ENCODE results near the gene ST3GAL2. TPM values are rescaled to one million over a fixed set of nuclear protein-coding genes. Genes with fewer than 3 reads are reported as not detected.

ST3GAL2 gene
- total and polyA plus RNA-seq, 9 of the 15 experiments (the other 6 are each of a cell fraction or from before 2014, with no cell fraction given), result 1.5 to 108 (median 34.3) TPM

DNA sequence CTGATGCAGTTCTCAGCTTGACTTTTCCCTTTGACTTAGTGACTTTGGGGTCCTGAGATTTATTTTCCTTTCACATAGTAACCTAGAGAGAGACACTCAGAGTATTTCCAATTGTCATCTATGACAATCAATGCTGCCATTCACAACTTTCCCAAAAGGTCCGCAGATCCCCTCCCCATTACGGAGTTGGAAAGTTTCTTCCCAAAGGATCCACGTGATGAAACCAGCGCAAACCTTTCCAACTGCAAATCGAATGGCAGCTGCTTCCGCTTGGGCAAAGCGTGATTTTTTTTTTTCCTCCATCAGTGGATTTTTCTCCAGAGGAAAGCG lies 15.0 kb upstream of the ST3GAL2 start (continued):
- TF ChIP-seq, protein P1, sequence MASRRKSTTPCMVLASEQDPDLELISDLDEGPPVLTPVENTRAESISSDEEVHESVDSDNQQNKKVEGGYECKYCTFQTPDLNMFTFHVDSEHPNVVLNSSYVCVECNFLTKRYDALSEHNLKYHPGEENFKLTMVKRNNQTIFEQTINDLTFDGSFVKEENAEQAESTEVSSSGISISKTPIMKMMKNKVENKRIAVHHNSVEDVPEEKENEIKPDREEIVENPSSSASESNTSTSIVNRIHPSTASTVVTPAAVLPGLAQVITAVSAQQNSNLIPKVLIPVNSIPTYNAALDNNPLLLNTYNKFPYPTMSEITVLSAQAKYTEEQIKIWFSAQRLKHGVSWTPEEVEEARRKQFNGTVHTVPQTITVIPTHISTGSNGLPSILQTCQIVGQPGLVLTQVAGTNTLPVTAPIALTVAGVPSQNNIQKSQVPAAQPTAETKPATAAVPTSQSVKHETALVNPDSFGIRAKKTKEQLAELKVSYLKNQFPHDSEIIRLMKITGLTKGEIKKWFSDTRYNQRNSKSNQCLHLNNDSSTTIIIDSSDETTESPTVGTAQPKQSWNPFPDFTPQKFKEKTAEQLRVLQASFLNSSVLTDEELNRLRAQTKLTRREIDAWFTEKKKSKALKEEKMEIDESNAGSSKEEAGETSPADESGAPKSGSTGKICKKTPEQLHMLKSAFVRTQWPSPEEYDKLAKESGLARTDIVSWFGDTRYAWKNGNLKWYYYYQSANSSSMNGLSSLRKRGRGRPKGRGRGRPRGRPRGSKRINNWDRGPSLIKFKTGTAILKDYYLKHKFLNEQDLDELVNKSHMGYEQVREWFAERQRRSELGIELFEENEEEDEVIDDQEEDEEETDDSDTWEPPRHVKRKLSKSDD (conservative IDR thresholded peaks at IDR 0.05; ENCODE audit: low read length), result no peak
- no peak for TF ChIP-seq STAG1 (CRISPR knock-in tag; IDR thresholded peaks at IDR 0.05; ENCODE audit: borderline replicate concordance)
- no peak for TF ChIP-seq ZNF354B (CRISPR knock-in tag; IDR thresholded peaks at IDR 0.05)
- TF ChIP-seq MCM5 (IDR thresholded peaks at IDR 0.05; ENCODE audit: low read depth), result no peak
- TF ChIP-seq POLR2AphosphoS5 (IDR thresholded peaks at IDR 0.05; ENCODE audit: control insufficient read depth, insufficient read depth, low read depth, low read length), result 0 out of 2 replicates have a peak, but pooled peaks have one; percentile 16
- TF ChIP-seq, protein P2, sequence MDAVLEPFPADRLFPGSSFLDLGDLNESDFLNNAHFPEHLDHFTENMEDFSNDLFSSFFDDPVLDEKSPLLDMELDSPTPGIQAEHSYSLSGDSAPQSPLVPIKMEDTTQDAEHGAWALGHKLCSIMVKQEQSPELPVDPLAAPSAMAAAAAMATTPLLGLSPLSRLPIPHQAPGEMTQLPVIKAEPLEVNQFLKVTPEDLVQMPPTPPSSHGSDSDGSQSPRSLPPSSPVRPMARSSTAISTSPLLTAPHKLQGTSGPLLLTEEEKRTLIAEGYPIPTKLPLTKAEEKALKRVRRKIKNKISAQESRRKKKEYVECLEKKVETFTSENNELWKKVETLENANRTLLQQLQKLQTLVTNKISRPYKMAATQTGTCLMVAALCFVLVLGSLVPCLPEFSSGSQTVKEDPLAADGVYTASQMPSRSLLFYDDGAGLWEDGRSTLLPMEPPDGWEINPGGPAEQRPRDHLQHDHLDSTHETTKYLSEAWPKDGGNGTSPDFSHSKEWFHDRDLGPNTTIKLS (IDR thresholded peaks at IDR 0.05; ENCODE audit: borderline replicate concordance, low read depth), result no peak
- TF ChIP-seq RFX1 (IDR thresholded peaks at IDR 0.05), result no peak
- TF ChIP-seq FOXJ3 (CRISPR knock-in tag; IDR thresholded peaks at IDR 0.05), result no peak
- TF ChIP-seq EP400 (IDR thresholded peaks at IDR 0.05), result peak; percentile 44
- TF ChIP-seq, protein P3, sequence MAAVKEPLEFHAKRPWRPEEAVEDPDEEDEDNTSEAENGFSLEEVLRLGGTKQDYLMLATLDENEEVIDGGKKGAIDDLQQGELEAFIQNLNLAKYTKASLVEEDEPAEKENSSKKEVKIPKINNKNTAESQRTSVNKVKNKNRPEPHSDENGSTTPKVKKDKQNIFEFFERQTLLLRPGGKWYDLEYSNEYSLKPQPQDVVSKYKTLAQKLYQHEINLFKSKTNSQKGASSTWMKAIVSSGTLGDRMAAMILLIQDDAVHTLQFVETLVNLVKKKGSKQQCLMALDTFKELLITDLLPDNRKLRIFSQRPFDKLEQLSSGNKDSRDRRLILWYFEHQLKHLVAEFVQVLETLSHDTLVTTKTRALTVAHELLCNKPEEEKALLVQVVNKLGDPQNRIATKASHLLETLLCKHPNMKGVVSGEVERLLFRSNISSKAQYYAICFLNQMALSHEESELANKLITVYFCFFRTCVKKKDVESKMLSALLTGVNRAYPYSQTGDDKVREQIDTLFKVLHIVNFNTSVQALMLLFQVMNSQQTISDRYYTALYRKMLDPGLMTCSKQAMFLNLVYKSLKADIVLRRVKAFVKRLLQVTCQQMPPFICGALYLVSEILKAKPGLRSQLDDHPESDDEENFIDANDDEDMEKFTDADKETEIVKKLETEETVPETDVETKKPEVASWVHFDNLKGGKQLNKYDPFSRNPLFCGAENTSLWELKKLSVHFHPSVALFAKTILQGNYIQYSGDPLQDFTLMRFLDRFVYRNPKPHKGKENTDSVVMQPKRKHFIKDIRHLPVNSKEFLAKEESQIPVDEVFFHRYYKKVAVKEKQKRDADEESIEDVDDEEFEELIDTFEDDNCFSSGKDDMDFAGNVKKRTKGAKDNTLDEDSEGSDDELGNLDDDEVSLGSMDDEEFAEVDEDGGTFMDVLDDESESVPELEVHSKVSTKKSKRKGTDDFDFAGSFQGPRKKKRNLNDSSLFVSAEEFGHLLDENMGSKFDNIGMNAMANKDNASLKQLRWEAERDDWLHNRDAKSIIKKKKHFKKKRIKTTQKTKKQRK (IDR thresholded peaks at IDR 0.05; ENCODE audit: borderline replicate concordance, low read depth, low read length), result no peak
- no peak for TF ChIP-seq C11orf30 (IDR thresholded peaks at IDR 0.05; ENCODE audit: low read depth)
- TF ChIP-seq, protein P4, sequence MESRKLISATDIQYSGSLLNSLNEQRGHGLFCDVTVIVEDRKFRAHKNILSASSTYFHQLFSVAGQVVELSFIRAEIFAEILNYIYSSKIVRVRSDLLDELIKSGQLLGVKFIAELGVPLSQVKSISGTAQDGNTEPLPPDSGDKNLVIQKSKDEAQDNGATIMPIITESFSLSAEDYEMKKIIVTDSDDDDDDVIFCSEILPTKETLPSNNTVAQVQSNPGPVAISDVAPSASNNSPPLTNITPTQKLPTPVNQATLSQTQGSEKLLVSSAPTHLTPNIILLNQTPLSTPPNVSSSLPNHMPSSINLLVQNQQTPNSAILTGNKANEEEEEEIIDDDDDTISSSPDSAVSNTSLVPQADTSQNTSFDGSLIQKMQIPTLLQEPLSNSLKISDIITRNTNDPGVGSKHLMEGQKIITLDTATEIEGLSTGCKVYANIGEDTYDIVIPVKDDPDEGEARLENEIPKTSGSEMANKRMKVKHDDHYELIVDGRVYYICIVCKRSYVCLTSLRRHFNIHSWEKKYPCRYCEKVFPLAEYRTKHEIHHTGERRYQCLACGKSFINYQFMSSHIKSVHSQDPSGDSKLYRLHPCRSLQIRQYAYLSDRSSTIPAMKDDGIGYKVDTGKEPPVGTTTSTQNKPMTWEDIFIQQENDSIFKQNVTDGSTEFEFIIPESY (CRISPR knock-in tag; IDR thresholded peaks at IDR 0.05), result no peak
- TF ChIP-seq, protein P5, sequence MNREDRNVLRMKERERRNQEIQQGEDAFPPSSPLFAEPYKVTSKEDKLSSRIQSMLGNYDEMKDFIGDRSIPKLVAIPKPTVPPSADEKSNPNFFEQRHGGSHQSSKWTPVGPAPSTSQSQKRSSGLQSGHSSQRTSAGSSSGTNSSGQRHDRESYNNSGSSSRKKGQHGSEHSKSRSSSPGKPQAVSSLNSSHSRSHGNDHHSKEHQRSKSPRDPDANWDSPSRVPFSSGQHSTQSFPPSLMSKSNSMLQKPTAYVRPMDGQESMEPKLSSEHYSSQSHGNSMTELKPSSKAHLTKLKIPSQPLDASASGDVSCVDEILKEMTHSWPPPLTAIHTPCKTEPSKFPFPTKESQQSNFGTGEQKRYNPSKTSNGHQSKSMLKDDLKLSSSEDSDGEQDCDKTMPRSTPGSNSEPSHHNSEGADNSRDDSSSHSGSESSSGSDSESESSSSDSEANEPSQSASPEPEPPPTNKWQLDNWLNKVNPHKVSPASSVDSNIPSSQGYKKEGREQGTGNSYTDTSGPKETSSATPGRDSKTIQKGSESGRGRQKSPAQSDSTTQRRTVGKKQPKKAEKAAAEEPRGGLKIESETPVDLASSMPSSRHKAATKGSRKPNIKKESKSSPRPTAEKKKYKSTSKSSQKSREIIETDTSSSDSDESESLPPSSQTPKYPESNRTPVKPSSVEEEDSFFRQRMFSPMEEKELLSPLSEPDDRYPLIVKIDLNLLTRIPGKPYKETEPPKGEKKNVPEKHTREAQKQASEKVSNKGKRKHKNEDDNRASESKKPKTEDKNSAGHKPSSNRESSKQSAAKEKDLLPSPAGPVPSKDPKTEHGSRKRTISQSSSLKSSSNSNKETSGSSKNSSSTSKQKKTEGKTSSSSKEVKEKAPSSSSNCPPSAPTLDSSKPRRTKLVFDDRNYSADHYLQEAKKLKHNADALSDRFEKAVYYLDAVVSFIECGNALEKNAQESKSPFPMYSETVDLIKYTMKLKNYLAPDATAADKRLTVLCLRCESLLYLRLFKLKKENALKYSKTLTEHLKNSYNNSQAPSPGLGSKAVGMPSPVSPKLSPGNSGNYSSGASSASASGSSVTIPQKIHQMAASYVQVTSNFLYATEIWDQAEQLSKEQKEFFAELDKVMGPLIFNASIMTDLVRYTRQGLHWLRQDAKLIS (CRISPR knock-in tag; IDR thresholded peaks at IDR 0.05), result no peak
- peak; percentile 55 to 64; a peak in 2 of 4 replicates for TF ChIP-seq KDM1A (IDR thresholded peaks at IDR 0.05)

All from K562 (cell line).